AG10803 (cell line): ENCODE data around the gene NUP93.

Source experiments
- DNase-seq: peaks from one replicate; pipeline ENCODE4 v3.0.0; 2010; ENCODE audit warnings: low read depth
- H3K4me3 ChIP-seq: 2 replicates; pipeline ENCODE4 v1.5.1; 2011; ENCODE audit warnings: mild to moderate bottlenecking, low read length, control low read depth
- CTCF ChIP-seq: conservative IDR thresholded peaks from 2 replicates; pipeline ENCODE4 v1.5.1; 2011; ENCODE audit warnings: mild to moderate bottlenecking, low read length, control low read depth, inconsistent platforms

The NUP93 gene

DNA sequence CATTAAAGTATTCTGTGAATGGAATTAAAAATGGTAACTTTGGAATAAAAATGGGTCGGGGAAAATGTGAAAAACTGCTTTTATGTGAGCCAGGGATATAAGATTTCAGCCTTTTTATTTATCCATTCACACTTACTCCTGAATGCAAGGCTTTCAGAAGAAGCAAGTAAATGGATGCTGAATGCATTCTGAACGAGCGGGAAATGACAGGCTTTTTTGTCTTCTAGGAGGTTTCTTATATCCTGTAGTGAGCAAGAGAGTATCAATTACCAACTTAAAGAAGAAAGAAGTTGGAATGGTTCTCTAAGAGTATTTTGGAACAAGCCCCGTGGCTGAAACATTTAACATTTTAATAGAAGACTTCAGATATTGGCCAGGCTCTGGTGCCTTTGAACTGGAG lies 36.0 kb downstream of the NUP93 start:
- no peak for TF ChIP-seq CTCF
- DNase-seq, result no peak
- no peak overlapping the region for H3K4me3 ChIP-seq

GRCh38 chr16:56767024-56767423 lies 37.1 kb downstream of the NUP93 start:
- DNase-seq, result no peak
- no peak for TF ChIP-seq CTCF
- no peak overlapping the region for H3K4me3 ChIP-seq

DNA sequence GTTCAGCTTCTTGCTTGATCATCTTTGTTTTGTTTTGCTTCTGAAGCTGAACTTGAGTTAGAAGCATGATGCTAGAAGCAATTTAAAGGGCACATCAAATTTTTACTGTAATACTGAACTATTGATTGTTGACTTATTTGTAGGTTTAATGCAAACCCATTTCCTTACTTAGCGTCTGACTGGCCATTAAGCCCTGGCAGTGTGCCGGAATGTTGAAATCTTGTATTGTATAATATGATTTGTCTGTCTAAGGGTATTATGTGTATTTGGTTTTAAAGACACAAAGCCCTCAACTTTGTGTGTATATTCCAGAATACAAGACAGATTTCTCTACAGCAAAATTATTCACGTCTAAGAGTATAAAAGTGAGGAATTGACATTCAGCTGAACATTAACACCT lies 39.7 kb downstream of the NUP93 start:
- DNase-seq, result no peak
- H3K4me3 ChIP-seq, result no peak overlapping the region
- TF ChIP-seq CTCF, result no peak

DNA sequence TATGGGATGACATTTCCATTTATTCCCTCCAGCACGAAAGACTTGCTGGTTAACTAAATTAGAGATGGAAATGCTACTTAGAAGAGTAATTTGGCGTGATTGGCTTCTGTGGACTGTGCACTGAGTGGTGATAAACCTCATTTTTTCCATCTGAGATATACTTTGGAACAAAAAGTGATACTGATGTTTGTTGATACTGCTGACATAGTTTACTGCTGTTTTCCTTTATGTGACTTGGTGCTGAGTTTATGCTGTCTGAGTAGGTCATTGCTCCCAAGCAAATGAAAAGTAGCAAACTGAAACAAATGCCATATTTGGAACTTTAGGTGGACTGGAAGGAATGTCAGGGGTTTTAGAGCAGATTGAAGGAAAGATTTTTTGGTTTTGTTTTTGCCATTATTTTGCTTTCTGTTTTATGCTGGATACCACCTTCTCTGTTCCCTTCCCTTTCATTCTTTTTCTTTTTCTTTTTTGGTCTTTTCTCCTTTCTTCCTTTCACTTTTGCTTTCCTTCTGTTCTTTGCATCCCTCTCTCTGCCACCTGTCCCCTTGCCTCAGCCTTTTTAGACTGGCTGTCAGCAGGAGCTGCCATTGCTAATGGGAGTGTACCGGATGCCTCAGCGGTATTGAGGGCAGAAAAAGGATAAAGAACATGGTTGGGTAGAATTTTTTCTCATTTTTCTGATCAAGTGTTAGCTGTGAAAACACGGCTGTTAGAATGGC lies 41.8 kb downstream of the NUP93 start:
- DNase-seq, result no peak
- H3K4me3 ChIP-seq, result no peak overlapping the region
- TF ChIP-seq CTCF, result no peak

- no peak for DNase-seq
- no peak for TF ChIP-seq CTCF
- no peak overlapping the region for H3K4me3 ChIP-seq
Measured at GRCh38 chr16:56773532-56773931, 43.6 kb downstream of the NUP93 start.

DNA sequence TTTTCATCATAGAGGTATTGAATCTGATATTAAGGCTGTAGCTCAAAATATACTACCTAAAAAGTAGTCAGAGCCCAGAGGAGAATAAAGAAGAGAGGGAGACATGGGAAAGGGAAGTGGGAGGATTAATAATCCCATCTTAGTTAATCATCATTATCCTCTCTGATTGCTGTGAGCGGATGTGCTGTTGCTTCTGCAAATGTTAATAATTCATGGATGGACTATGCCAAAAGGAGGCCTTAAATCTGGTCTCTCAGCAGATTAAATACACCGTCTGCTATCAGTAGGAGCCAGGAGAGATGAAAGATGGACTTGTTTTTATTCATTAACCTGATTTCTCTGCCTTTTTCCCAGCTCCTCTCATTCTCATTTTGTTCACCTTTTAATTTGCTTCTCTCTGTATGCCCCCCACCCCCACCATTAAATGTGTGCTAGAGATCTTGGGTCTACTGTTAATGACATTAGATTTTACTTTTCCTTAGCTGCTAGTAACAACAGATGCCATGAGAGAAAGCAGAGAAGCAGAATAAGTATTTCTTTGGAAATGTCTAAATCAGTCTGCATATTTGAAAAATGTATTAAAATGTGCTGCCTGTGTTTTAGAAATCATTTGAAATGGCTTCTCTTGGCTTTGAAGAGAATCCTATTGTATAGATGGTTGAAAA lies 44.2 kb downstream of the NUP93 start:
- no peak overlapping the region for H3K4me3 ChIP-seq
- DNase-seq, result no peak

More for the DNA sequence above, 44.2 kb downstream of the NUP93 start:
- TF ChIP-seq CTCF, result no peak
